HG03575 (cell line): ENCODE measurements around the gene MBLAC1.

Experiments
- ATAC-seq: cut with Tn5 transposase; IDR thresholded peaks from one replicate; pipeline ENCODE4 v1.9.1; 2021; ENCODE audit not compliant: unreplicated experiment, insufficient number of reproducible peaks, low FRiP score; ENCODE audit errors: extremely low read depth

The MBLAC1 gene

DNA sequence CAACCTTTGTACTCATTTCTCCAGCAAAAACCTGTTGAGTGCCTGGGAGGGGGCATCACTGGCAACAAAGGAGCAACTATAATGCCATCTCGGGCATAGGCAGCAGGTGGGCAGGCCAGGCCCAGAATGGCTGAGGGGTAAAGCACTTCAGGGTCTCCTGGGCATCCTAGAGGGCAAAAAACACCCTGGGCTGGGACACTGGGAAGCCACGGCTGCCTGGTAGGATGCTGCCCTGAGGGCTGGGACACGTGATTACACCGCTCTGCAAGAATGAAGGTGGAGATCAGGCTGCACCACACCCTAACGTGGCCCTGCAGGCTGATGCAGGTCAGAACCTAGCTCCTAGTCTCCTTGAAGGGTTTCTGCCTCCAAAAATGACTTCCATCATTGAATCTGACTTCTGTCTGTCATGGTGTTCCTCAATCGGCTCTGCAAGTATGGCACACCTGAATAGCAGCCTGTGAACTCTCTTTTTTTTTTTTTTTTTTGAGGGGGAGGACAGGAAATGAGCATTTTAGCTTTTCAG lies 36.3 kb downstream of the MBLAC1 start:
- no peak for ATAC-seq

DNA sequence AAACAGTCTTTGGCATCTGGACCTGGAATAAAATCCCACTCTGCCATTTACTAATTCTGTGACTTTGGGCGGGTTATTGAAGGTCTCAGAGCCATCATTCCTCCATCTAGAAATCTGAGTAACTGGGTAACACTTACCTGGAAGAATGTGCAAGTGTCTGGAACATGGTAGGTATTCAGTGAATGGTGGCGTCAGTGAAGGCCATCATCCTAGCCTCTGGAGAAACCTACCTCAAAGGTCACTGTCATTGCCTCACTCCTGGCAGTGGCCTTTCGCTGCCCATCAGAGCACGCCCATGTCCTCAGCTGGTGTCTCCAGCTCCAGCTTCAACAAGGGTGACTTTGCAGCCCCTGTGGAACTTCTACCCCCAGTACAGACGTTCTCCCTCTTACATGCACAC lies 37.1 kb downstream of the MBLAC1 start:
- ATAC-seq, result no peak

DNA sequence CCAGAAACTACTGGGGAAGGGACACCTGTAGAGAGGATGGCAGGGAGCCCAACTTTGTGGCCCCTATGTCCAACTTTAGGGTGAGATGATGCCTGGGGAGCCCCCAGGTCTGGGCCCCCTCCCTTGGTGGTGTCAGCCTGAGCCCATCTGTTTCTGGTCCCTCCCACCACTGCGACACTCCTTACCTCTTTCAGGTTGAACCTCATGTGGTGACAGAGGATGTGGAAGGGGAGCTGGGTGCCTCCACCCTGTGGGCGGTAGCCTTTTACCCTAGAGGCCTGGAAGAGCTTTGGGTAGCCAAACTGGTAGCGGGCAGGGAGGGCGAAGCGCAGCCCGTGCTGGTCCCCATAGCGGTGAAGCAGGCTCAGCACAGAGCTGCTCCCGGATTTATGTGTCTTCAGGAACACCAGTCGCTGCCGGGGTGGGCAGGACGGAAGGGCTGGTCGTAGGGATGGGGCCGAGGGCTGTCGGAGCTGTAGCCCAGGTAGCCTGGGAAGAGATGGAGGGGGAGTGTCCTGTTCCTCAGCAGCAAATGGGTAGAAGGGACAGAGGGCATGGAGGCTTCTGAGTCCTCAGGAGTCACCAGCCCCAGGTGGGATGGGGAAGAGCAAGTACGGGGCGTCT lies 39.7 kb downstream of the MBLAC1 start:
- ATAC-seq, result no peak

DNA sequence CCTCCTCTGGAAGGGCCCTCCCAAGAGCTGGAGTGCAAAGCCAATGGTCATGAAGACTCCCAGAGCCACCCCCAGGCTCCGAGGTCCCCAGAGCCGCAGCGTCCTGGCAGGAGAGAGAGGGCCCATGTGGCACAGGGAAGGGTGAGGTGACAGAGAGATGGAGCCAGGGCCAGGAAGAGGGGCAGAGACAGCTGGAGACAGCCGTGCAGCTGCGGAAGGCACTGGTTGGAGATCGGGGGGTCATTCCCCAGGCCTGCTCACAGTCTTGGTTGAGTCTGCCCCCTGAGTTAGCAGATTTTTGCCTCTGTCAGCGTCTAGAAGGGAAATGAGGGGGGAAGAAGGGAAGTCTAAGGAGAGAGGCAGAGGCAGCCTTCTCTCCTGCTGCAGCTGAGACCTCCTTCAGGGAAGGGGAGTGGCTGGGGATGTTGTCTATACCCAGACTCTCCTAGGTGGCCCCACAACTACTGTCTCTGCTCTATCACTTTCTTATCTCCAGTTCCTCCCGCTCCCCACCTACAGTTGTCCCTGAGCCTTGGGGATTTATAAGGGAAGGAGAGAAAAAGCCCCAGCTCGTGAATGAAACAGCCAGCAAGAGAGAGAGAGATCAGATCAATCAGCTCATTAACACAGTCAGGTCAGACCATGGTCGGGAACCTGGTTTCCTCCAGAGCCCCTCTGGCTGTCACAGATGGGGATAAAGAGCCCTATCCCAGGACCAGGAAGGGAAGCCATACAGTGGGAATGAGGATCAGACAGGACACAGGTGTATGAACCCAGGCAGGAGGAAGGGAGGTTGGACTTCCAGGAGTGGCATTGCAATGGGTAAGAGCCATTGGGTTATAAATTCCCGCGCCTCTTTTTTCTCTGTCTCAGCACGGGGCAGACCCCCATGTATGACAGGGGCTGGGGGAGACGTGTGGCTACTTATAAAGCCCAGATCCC lies 40.5 kb downstream of the MBLAC1 start:
- no peak for ATAC-seq

DNA sequence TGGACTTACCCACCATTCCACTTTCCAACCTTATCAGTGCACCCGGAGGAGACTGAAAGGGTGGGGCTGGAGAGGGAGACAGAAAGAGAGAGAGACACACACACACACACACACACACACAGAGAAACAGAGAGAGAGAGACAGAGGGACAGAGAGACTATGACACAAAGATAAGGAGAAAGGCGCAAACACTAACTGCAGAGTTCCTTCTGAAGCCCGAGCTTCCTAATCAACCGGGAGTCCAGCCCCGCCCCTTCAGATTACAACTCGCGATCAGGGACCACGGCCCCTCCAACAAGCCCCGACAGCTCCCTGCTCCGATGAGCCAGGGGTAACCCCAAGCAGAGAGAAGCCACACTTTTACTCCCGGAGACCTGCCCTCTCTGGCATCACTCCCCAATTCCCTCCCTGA lies 41.2 kb downstream of the MBLAC1 start:
- no peak for ATAC-seq

DNA sequence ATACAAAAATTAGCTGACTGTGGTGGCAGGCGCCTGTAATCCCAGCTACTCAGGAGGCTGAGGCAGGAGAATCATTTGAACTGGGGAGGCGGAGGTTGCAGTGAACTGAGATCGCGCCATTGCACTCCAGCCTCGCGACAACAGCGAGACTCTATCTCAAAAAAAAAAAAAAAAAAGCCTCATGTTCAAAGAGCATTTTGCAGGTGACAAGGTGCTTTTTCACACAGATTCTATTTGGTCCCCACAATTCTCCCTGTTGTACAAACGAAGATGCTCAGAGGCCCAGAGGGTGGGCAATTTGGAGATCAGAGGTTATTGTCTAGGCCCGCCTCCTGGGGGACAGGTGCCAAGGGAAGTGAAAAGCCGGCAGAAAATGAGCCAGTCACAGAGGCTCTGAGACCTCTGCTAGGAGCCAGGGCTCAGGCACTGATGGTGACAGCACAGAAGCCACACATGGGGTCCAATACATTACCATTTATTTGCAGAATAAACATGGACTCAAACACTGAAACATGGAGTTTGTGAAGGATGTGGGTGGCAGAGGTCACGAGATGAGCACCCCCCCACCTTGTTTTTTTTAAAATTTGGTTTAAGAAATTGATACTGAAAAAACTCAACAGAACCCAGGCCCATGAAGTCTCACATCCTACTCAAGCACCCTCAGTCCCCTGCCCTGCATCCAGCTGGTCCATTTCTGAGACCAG lies 42.5 kb downstream of the MBLAC1 start:
- no peak for ATAC-seq

DNA sequence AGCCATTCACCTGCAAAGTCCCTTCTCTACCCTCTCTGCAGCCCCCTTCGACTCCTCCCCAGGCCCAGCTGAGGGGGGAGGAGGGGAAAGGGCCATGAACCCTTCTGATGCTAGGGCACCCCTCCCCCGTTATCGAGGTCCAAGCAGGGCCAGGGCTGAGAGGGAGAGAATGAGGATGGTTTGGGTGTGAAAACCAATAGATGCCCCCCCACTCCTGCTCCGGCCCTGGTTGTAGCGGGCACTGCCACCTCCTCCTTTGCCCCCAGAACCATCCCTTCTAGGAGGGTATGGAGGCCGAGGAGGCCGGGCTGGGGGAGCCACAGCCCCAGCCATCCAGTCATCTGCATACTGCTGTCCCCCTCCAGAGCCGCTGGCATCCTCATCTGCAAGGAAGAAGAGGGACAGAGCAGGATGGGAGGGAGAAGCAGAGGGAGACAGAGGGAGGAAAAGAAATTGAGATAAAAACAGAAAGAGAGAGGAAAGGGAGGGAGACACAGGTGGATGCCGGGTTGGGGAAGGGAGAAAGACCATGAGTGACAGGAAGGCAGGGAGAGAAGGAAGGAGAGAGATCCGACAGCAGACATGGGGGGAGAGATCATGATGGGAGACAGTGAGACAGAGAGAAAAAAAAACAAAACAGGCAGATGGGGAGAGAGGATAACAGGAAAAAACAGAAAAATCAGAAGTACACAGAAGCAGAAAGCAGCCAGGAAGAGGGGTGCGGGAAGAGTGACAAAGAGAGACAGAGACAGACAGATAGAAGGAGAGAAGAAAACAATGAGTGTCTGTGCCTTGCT lies 43.5 kb downstream of the MBLAC1 start:
- ATAC-seq, result no peak

DNA sequence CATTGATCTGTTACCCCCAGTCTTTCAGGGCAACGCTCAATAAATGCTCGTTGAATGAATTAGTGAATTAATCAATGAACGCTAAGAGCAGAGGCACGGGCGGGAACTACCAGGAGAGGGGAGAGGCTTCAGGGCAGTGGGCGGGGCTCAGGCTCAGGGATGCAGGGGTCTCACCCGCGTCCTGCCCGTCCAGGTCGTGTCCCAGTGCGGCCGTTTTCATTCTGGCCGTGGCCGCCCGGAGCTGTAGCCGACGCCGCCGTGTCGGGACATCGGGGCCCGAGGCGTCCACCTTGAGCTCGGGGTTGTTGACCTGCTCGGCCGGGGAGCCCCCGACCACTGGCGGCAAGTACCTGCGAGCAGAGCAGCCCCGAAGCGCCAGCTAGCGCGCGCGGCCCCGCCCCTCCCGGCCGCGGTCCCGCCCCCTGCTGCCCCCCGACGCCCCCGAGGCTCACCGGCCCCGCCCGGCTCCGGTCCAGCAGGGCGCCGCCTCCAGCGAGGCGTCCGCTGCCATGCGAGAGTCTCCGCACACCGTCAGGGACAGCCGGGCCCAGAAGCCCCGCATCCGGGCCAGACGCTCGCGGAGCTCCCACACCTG lies 44.4 kb downstream of the MBLAC1 start:
- no peak for ATAC-seq

DNA sequence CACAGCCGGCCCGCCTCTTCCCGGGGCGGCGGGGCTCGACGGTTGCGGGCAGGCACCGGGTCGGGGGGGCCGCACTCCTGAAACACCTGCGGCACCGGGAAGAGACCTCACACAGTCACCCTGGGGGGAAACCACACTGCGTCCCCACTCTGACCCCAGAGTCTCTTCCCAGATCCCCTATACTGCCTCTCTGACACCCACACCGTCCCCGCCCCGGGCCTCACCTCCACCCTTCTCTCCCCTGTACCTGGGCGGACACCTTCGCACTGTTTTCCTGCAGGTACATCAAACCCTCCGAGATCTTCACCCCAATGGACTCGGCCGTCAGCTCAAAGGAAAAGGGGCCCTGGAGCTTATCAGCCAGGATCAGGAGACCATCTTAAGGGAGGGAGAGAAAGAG lies 45.1 kb downstream of the MBLAC1 start:
- no peak for ATAC-seq

DNA sequence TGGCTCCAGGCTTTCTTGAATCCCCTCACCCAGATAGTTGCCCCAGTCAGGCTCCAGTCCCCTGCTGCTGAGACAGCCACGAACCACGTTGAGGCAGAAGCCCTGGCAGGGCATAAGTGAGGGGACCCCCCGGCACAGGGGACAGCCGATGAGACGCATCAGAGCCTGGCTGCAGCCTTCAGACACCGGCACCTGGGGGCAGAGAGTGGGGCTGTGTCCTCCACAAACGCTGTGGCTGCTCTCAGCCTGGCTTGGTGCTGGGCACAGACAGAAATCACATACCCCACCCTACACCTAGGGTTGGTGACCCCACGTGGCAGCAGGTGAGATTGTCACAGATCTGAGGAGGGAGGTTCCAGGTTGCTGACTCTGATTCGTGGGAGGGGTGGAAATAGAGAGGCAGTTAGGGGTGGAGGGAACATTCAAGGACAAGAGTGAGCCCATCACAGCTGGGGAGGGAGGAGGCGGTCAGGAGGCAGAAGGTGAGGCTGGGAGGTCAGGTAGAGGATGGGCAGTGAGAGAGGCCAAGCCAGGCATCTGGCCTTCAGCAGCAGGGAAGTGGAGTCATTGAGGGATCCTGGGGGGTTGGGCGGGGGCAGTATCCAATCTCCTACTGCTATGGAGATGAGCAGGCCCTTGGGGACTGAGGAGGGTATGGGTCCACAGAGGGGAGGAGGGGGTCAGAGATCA lies 47.2 kb downstream of the MBLAC1 start:
- no peak for ATAC-seq

DNA sequence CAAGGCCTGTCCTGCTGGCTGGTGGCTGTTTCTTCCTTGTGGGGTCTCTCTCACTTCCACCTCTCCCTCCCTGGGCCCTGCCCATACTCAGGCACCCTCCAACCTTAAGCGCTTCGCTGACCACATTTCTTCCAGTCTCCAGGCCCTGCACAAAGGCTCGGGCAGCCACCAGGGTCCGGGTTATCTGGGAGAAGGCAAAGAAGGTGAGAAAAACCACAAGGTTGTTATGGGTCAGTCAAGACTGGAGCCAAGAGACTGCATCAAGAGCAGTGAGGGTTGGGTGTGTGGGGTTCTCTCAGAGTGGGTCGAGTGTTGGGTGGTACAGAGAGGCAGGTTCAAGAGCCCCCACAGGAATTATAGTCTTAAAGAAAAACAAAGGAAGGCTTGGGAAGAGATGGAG lies 47.8 kb downstream of the MBLAC1 start:
- ATAC-seq, result no peak

DNA sequence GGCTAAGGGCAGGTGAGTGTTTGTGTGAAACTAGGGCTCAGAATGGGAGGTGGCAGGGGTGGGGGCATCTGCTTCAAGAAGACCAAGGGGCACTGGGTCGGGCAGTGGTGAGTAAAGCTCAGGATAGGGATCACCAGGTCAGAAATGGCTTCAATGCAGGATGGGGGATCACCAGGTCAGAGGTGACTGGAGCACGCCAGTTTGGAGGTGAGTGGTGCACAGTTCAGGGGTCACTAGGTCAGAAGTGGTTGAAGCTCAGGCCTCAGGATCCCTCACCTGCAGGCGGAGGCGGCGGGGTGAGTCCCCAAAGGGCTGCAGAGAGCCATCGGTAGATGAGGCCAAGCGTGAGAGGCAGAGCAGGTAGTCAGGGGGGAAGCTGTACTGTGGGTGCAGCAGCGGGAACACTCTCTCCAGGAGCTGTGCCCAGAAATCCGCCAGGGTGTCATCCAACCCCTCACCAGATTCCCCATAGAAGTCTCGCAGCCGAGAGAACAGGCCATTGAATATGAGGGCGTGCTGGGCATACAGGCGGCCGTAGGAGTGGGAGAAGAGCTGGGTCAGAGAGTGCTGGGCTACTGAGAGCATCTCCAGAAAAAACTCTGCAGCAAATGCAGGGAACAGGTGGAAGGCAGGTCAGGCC lies 48.6 kb downstream of the MBLAC1 start:
- no peak for ATAC-seq

DNA sequence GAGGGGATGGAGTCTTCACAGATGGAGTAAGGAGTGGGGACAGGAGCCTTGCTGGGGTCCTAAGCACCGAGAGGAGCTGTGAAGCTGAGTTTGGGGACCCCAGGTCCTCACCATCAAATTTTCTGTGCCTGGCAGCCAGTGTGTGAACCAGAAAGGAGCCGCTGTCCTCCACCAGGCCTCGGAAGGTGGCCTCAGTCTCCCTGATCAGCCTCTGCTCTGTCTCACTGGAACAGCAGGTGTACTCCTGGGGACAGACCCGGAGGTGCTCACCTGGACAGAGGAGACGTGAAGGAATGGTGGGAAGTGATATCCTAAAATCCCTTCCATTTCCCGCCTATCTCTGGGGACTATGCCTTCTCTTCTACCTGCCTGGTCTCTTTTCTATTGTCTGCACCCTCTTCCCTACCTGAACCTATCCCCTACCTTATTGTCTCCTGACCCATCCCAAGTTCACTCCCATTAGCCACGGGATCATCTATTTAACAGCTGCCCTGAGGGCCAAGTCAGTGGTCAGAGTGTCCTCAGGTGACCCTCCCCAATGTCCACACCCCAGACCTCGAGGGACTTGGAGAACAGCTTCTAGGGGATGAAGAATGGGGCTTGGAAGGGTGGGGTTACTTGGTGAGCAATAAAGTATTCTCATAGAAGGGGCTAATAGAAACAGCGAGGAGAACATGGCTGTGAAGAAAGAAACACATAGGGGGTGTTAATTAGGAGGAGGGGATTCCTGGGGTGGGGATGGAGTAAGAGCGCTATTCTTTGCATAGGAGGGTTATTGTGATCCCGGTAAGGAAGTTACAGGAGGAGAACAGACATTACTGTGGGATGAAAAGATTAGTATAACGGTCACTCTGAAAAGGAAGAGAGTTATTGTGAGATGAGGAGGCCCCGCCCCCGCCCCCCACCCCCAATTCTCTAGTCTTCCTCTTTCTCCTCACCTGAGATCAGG lies 49.6 kb downstream of the MBLAC1 start:
- ATAC-seq, result no peak

DNA sequence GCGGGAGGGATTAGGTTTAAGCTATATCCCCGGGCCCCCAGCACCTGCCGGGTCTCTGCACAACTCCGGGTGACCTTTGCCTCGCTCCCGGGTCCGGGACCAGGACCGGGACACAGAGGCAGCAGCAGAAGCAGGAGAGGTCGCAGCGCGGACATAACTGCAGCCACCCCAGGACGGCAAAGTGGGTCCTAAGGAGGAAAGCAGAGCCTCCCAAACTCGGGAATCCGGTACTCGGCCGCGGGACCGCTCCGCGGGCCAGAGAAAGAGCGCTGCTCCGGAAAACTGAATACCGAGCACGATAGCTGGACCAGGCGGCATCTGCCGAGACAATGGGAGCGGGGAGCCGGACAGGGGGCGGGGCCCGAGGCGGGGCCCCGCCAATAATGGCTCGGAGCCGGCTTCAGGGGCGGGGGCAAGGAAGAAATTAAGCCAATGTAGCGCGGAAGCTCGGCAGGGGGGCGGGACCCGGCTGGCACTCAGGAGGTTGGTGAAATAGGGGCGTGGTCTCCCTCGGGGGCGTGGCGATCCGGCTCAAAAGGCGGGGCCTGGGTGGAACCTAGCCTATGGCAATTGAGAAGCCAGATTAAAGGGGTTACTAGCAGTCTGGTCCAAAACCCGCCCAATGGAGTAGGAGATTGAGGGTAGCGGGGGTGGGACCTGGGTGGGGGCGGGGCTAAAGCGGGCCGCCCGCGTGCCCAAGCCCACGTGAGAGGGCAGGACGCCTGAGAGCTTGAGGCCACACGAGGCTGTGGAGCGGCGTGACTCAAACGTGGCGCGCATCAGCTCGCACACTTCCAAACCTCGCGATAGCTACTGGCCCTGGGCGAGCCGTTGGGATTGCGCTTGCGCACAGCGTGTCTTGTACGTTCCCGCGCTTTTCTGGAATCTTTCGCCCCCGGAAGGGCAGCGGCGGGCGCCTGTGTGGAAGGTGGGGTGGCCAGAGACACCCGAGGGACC lies 50.6 kb downstream of the MBLAC1 start, which contains the start of the genes GPC2 and STAG3:
TSS of gene GPC2 (minus strand) at position 337 of the 957 bp plus-strand sequence. CDS start at position 155, 182 bp downstream.
TSS of gene STAG3 (plus strand) at position 874 of the 957 bp plus-strand sequence. CDS start 2,639 bp downstream, outside the sequence.
- no peak for ATAC-seq
